HS-27A (cell line): Measurements from ENCODE around the gene CPNE2.
"Not testable (repeated sequence)": the region's sequence is repeated elsewhere in the genome, so short reads cannot be mapped to it uniquely, and the experiment has no call there.

Experiments
- DNase-seq: peaks from one replicate; pipeline ENCODE4 v3.0.0-alpha.2; 2012; ENCODE audit warnings: low read depth, missing footprints

CPNE2 gene

DNA sequence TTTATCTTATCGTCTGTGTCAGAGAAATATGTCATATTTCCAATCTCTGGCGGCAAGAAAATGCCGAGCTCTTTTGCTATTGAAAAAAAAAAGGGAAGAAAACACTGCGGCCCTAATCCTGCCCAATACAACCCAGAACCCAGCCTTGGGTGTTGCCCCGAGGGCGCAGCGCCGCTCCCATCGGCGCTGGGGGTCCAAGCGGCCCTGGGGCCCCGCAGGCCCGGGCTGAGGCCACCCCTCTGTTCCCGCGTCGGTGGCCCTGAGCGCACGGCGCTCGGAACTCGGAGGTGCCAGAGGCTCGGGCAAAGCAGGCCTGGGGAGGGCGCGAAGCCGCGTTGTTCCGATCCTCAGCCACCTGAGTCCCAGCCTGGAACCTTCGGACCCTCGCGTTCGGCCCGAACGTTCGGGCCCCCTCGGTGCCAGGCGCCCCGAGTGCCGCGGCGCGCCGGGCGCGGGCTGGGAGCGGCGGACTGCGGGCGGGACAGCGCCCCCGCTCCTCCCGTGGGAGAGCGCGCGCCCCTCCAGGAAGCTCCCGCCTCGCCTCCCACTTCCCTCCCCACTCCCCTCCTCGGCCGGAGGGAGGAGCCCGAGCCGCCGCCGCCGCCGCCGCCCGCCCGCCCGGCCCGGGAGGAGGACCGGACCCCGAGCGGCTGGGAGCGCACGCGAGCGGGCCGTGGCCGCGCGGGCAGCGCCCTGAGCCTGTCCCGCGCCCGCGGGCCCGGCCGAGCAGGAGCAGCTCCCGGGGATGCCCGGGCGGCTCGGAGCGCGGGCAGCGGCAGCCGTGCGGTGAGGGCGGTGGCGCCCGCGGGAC, at the start of gene CPNE2:
TSS of gene CPNE2 (plus strand) at position 609 of the 811 bp plus-strand sequence. CDS start 18,160 bp downstream, outside the sequence.
- peak; percentile 20 for DNase-seq

DNA sequence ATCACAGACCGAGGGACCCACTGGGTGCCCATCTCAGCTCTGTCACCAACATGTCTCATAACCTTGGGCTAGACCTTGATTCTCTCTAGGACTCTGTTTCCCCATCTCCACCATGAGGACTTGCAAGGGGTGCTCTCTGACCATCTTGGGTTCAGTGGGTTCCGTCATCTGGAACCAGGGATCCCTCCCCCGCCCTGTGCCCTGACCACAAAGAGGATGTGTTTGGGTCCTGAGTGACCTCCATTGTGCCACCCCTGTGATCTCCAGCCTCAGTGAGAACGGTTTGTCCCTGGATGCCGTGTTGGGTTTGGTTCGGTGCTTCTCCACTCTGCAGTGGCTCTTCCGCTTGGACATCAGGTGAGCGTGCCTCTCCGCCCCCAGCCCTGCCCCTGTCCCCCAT, 49.1 kb upstream of the CPNE2 start:
- DNase-seq, result no peak

DNA sequence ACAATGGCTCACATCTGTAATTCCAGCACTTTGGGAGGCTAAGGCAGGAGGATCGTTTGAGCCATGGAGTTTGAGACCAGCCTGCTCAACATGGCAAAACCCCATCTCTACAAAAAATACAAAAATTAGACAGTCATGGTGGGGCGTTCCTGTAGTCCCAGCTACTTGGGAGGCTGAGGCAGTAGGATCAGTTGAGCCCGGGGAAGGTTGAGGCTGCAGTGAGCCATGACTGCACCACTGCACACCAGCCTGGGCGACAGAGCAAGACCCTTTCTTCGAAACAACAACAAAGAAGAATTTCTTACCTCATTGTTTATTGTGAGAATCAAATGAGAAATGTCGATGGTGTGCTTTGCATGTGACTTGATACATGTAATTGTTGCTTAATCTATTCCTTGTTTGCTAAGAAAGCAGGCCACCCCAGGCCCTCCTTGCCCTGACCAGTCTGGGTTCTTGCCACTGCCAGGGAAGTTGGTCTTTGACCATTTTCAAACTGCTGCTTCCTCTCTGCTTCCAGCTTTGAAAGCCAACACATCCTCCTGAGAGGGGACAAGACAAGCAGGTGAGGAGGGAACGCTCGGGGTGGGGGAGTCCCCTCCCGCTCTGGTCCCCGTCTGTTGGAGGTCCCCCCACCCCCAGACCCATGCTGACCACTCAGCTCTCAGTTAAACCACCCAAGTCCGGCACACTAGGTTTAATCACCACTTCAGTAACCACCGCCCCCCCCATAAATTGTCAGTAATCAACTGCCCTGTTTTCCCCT, 47.3 kb upstream of the CPNE2 start:
- DNase-seq, result no peak

DNA sequence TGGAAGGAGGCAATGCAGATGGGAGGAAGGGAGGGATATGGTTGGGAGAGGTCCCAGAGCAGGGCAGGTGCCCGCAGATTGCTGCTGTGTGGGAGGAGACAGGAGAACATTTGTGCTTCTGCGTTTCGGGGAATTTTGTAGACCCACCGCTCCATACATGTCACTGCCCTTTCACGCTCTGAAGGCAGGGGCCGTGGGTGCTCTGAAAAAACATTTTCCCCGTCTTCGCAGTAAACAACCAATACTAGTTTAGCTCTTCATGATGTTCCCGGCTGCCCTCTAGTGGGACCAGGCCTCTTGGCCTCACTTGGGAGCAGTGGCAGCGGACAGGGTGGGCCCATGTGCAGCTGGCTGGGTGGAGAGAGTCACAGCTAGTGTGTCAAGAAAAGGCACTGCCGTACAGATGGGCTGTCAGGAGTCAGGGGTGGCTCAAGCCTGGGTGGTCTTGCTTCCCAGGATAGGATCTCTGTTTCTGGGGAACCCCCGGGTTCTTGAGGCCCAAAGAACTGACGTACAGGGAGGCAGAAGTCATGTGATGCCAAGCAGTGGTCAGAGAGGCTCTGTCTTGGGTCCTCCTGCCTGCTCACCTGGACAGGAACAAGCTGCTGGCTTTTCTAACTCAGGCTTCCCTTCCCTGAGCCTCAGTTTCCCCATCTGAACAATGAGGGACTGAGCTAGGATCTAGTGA, 46.5 kb upstream of the CPNE2 start:
- no peak for DNase-seq

DNA sequence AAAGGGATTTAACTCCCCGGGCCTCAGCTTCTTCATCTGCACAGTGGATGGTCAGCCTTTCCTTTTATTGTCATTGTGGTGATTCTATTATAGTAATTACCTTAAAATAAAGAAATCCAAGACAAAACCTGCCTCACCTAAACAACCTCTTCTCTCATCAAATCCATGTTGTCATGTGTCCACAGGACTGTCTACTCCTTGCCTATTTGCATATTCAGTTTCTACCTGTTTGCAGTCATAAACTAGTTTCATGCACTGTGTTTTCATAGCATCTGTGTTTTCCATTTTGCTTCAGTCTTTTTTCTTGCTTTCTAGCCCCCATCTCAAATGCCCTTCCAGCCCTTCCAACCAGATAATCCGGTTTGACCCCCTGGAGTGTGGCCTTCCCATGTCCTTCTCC, 44.3 kb upstream of the CPNE2 start:
- no peak for DNase-seq

DNA sequence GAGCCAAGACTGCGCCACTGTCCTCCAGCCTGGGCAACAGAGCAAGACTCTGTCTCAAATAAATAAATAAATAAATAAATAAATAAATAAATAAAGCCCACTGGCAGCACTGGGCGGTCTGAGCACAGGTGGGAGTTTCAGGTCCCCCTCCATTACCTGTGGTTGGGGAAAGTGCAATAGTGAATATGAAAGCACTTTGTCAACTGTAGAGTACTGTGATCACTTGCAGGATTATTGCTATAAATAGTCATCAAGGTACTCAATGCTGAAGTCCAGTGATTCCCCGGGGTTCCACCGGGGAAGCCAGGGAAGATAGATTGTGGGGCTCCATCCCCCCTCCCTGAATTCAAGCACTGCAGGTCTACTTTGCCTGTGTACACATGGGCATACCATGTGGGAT, 42.7 kb upstream of the CPNE2 start:
- no peak for DNase-seq

DNA sequence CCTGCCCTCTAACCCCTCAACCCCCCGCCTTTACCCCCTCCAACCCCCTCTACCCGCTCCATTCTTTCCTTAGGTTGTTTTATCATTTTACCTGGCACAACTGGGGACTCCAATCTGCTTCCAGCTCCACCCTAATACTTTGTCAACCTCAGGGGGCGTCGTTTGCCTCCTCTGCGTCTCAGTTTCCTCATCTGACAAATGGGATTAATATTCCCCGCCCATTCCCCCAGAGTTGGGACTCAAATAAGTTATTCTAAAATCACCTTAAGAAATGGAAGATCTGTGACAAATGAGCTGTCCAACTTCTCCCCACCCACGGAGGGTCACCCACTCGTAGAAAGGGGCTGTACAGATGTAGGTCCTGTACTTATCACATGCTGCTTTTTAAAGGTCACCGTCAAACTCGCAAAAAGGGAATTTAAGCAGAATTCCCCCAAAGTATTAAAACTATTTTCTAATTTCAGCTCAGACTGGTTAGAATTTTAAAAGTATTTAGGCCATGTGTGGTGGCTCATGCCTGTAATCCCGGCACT, 40.6 kb upstream of the CPNE2 start:
- DNase-seq, result no peak

DNA sequence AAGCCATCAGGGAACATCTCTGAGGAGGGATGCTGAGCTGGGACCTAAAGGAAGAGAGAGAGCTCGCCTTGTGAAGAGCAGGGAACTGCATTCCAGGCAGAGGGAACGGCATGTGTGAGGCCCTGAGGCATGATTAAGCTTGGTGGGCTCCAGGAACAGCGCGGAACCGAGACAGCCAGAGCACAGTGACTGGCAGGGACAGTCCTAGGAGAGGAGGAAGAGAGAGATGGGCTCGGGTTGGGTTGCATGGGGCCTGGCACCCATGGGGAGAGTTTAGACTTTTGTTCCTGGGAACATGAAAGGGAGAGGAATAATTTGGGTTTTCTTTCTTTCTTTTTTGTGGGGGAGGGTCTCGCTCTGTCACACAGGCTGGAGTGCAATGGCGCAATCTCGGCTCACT, 39.2 kb upstream of the CPNE2 start:
- DNase-seq, result no peak

DNA sequence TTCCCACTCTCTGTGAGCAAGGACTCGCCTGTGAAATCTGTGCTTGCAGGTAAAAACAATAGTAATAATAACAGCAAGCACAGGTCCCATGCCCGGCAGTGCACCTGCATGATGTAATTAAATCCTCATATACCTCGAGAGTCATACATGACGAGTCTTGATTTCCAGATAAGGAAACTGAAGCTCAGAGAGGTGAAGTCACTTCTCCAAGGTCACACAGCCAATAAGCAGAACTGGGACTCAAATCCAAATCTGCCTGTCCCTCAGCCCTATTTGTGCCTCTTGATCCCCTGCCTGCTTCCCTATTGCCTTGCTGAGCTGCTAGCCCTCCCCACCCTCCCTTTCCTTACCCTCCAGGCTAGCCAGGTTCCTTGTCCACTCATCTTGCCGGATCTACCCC, 38.0 kb upstream of the CPNE2 start:
- DNase-seq, result no peak

DNA sequence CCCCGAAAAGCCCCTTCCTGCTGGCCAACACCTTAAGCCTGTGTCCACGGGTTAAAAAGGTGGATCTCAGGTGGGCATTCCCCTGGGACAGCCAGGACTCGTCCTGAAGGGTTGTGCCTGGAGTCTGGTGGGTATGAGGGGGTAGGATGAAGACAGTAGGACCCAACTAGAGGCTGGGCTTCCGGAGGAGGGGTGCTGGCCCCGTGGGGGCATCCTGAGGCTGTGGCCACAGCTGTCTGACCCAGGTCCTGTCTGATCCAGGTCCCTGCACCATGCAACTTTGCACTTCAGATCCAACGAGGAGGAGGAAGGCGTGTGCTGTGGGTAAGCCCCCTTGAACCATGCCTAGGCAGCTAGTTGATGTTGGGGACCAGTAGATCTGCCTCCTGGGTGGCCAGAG, 37.6 kb upstream of the CPNE2 start:
- DNase-seq, result no peak

DNA sequence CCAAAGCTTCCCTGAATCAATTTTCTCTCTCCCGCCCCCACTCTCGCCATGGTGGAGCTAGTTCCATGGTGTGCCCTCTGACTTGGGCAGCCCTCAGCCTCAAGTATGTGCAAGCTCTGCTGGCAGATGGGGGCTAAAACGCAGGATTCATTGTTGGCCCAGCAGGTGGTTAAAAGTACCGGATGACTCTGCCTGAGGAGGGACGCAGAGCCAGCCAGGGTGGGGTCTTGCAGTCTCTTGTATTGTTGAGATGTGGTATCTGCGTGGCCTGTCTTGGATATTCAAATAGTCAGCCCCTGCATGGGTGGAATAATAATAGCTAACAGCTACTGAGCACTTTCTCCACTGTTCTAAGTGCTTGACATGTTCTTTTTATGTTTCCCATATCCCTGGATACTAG, 36.7 kb upstream of the CPNE2 start:
- DNase-seq, result no peak

DNA sequence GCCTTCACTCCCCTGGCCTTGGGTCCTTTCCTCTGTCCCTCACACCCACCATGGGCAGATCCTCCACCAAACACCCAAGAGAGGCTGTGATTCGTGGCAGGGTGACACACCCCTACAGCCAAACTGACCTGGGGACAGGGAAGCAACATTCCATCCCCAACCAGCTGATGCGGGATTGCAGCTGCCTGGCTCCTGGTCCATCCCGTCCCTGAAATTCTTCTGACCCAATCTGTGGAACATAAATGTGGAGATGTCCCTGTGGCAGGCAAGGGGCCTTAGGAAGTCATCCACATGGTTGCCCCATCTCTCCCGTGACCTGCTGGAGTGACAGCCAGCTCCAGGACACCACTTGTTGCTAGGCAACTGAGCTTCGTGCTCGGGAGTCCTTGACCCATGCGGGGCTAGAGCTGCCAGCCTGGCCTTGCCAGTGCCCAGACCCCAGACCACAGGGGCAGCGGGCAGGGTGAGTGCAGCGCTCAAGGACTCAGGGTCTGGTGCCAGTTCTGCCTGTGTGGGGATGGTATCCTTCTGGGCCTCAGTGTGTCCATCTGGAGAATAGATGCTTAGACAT, 34.0 kb upstream of the CPNE2 start:
- no peak for DNase-seq

DNA sequence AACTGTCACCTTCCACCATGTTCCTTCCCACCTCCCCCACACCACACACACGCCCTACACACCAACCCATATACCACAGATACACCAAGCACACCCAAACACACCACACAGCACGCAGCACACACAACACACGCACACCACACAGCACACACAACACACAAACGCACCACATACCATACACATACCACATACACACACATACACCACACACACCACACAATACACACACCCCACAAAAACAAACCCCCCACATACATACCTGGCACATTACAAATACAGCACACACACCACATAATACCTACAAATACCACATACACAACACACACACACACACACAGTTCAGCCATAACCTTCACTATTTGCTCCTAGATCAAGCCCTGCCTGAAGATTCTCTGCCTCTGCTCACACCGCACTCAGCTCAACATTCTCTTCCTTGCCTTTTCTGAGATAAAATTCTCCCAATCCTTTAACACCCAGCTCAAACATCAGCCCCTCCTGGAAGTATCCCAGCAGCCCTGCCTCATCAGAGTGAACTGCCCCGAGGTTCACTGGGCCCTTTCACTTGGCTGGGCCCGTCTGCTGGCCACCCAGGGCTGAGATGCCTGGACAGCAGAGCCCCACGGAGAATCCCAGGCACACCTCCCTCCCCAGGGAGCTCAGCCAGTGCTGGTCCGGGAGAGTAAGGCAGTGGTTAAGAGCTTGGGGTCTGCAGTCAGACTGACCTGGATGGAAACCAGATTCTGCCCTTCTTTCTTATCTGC, 31.9 kb upstream of the CPNE2 start:
- no peak for DNase-seq

DNA sequence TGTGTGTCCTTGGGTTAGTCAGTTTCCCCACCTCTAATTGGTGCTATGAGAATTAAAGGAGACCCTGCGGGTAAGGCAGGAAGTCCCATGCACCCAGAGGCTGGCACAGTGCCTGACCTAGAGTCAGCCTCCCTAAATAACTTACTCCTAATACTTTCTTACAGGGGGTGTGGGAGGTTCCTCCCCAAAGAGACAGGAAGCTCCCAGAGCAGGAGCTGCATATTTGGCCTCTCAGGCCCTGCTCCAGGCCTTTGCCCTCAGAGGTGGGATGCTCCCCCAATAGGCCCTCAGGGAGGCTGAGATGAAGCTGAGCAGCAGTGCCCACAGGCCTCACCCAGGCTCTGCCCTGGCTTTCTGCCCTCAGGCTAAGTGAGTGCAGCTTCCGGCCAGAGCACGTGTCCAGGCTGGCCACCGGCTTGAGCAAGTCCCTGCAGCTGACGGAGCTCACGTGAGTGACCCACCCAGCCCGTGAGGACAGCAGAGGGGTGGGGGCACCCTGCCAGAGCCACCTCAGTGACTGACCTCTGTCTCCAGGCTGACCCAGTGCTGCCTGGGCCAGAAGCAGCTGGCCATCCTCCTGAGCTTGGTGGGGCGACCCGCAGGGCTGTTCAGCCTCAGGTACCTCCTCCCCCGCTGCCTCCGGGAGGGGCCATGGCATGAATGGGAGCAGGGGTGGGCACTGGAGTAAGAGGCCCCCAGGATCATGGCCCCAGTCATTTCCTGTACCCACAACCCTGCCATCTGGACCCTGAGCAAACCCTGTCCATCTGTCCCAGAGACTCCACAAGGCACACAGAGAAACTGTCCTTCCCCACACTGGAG, 31.1 kb upstream of the CPNE2 start:
- no peak for DNase-seq

DNA sequence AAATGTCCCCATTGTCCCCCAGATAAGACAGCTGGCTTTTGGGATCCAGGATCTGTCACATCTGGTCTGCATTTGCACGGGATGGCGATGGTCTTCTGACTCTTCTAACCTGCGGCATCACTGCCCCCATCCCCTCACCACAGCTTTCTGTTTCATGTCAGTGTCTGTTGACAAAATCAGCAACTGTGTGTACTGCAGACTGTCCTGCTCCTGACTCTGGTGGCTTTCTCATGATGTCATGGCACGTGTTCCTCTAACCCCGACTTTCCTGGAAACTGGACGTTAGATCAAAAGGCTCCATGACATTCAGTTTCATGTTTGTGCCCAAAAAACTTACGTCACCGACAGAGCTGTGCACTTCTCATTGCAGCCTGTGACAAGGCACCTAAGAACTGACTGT, 30.1 kb upstream of the CPNE2 start:
- no peak for DNase-seq

DNA sequence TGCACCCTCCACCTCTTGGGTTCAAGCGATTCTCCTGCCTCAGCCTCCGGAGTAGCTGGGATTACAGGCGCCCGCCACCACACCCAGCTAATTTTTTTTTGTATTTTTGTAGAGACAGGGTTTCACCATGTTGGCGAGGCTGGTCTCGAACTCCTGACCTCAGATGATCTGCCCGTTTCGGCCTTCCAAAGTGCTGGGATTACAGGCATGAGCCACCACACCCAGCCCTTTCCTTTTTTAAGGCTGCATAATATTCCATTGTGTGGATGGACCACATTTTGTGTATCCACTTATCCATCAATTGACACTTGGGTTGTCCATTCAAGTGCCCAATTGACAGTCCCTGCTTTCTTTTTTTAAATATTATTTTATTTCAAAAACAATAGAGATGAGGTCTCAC, 29.2 kb upstream of the CPNE2 start:
- DNase-seq, result not testable (repeated sequence)

DNA sequence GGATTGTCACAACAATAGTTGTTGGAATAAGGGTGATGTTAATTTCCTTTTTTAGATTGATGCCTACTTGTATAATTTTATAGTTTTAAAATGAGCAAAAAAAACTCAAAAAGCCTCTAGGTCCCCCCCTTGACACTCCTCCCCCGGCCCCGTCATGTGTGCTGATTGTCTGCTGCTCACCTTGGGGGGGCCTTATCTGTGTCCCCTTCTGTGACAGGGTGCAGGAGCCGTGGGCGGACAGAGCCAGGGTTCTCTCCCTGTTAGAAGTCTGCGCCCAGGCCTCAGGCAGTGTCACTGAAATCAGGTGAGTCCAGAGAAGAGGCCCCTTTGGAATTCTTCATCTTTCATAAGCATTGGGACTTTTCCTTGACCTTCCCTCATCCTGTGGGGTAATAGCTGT, 27.4 kb upstream of the CPNE2 start:
- no peak for DNase-seq

DNA sequence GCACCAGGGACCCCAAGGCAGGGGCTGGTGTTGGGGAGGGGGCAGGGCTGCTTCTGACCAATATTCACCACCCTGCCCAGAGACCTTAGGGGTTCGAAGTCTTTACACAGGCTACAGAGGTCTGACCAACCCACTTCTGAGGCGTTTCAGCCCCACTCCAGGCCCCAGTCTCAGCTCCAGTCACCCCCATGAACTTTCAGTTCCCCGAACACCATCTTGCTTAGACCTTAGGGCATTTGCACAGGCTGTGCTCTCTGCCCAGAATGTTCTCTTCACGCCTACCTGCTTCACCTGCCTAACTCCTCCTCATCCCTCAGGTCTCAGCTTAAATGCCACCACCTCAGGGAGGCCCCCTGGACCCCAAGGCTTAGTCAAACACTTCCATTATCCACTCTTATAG, 25.8 kb upstream of the CPNE2 start:
- DNase-seq, result no peak

DNA sequence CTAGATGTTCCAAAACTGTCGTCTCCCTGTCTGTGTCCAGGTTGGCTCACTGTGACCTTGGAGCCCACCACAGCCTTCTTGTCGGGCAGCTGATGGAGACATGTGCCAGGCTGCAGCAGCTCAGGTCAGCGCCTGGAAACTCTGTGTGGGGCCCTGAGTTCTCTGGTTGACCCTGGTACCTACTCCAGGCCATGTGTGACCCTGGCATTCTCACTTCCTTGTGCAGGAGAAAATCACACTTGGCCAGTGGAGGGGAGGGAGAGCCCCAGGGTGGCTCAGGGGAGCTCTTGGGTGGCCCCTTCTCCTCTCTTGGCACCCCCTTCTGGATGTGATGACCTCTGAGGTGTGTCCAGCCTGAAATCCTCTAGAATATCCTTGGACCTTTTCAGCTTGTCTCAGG, 25.0 kb upstream of the CPNE2 start:
- no peak for DNase-seq

DNA sequence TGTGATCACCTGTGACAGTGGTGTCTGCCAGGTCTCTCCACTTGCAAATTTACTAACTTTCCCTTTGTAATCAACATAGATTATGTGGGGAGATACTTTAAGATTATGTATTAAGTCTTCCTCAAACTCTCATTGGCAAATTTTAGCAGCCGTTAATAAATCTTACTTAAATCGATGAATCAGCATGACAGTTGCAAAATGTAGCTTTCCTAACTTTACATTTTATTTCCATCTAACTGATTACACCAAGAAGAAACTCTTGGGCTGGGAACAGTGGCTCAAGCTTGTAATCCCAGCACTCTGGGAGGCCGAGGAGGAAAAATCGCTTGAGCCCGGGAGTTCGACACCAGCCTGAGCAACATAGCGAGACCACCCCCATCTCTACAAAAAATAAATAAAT, 23.3 kb upstream of the CPNE2 start:
- no peak for DNase-seq
